ENCODE results near the gene SHCBP1L. TPM values are rescaled to one million over a fixed set of nuclear protein-coding genes. Genes with fewer than 3 reads are reported as not detected.

Gene SHCBP1L
- total RNA-seq (2014; rRNA removed; shearing (Covaris generic)): not detected in 2 replicates
- not detected in 2 replicates for polyA plus RNA-seq (2014; cell fraction: nucleus; rRNA removed)

- no peak for DNase-seq (ENCODE audit: extremely low read depth, low read depth)
Observed at GRCh38 chr1:182952677-182953444, at the start of gene SHCBP1L. Gene SHCBP1L (minus strand): TSS chr1:182953166. CDS start chr1:182953133, 33 bp downstream.

- DNase-seq (ENCODE audit: extremely low read depth, low read depth): no peak
Observed at GRCh38 chr1:183002267-183002666, 49.3 kb upstream of the SHCBP1L start.

- no peak for DNase-seq (ENCODE audit: extremely low read depth, low read depth)
Observed at GRCh38 chr1:183000167-183000962, 47.4 kb upstream of the SHCBP1L start.

- DNase-seq (ENCODE audit: extremely low read depth, low read depth): no peak
Observed at GRCh38 chr1:182998482-182998881, 45.5 kb upstream of the SHCBP1L start.

DNA sequence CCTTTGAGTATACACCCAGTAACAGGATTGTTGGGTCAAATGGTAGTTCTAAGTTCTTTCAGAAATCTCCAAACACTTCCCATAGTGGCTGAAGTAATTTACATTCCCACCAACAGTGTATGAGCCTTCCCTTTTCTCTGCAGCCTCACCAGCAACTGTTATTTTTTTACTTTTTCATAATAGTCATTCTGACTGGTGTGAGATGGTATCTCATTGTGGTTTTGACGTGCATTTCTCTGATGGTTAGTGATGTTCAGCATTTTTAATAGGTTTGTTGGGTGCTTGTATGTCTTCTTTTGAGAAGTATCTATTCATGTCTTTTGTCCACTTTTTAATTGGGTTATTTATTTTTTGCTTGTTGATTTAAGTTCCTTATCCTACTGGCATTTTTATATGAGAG lies 43.9 kb upstream of the SHCBP1L start:
- DNase-seq (ENCODE audit: extremely low read depth, low read depth): no peak

GRCh38 chr1:182995894-182996293 lies 42.9 kb upstream of the SHCBP1L start:
- DNase-seq (ENCODE audit: extremely low read depth, low read depth): no peak

- no peak for DNase-seq (ENCODE audit: extremely low read depth, low read depth)
Observed at GRCh38 chr1:182993746-182994145, 40.8 kb upstream of the SHCBP1L start.

DNA sequence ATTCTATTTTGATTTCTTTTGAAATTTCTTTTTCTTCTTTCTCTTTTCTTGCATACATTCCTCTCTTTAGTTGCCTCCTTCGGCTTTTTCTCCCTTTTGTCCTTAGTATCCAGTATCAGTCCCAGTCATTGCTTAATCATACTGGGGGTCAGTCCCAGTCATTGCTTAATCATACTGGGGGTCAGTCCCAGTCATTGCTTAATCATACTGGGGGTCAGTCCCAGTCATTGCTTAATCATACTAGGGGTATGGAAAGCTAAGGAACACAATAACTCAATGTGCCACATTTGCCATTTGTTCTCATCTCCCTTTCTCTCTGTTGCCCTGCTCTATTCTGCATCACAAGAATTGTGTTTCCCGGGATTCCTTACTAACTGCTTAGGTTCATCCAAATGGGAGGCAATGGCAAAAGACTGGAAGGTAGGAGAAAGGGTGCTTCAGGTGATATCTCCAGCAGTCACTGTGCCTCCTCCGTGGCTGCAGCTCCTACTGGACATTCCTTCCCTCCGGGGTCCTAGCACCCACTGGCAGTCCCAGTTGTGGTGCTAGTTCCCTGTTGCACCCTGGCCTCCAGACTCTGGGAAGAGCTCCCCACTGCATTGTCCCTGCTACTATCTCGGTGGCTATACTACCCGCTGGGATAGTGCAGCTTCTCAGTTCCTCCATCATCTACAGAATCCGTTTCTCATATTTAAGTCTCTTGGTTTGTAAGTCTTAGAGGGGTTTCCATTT lies 37.6 kb upstream of the SHCBP1L start:
- DNase-seq (ENCODE audit: extremely low read depth, low read depth): no peak

GRCh38 chr1:182985876-182986275 lies 32.9 kb upstream of the SHCBP1L start:
- no peak for DNase-seq (ENCODE audit: extremely low read depth, low read depth)

DNA sequence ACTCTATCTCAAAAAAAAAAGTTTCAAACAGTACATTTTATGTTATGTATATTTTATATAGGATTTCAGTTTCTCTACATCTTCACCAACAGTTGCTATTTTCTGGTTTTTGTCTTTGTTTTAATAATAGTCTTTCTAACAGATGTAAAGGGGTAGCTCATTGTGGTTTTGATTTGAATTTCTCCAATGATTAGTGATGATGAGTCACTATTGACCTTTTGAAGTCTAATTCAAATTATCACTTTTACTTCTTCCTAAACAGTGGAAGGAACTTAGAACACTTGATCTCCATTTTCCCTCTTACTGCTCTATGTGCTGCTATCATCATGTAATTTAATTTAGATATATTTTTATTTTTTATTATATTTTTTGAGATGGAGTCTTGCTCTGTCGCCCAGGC lies 31.7 kb upstream of the SHCBP1L start:
- no peak for DNase-seq (ENCODE audit: extremely low read depth, low read depth)

- DNase-seq (ENCODE audit: extremely low read depth, low read depth): no peak
Observed at GRCh38 chr1:182984138-182984537, 31.2 kb upstream of the SHCBP1L start.

- no peak for DNase-seq (ENCODE audit: extremely low read depth, low read depth)
Observed at GRCh38 chr1:182978151-182978853, 25.3 kb upstream of the SHCBP1L start.

DNA sequence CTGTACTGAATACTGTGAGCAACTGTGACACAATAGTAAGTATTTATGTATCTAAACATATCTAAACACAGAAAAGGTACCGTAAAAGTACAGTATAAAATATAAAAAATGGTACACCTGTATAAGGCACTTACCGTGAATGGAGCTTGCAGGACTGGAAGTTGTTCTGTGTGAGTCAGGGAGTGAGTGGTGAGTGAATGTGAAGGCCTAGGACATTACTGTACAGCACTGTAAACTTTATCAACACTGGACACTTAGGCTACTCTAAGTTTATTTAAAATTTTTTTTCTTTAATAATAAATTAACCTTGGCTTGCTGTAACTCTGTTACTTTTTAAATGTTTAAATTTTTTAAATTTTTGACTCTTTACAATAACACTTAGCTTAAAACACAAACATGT lies 24.5 kb upstream of the SHCBP1L start:
- DNase-seq (ENCODE audit: extremely low read depth, low read depth): no peak

- DNase-seq (ENCODE audit: extremely low read depth, low read depth): no peak
Observed at GRCh38 chr1:182974506-182975191, 21.7 kb upstream of the SHCBP1L start.

DNA sequence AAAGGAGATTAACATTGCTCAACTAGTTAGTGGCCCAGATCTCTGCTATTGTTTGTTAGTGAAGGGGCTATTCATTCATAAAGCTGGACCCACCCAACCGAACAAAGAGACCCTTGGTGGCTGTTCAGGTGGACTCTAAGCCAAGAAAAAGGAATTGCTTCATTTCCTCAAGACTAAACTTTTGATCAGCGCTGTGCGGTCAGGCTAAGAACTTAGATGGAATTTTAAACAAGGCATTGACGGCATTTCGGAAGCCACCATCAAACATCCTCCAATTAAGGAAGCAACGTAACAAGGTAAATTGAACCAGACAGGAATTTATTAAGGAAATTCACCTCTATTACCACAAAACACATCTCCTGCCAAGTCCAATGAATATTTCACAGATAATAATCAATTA lies 19.9 kb upstream of the SHCBP1L start:
- peak; percentile 55 for DNase-seq (ENCODE audit: extremely low read depth, low read depth)

DNA sequence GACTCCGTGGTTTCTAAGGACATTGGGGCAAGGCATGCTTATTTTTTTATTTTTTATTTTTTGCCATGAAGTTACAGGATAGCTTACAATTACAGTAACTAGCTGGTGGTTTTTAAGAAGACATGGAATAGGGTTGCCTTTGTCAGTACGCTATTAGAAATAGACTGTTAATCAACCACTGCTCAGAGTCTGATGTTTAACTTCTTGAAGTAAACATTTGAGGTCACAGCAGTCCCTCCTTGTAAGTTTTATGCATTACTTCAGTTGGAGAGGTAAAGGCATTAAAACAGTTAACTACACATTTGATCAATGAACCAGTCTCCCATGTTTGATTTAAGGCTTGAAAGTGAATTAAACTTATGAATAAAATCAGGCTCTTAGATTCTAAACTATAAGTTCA lies 19.3 kb upstream of the SHCBP1L start:
- peak; percentile 59 for DNase-seq (ENCODE audit: extremely low read depth, low read depth)

DNA sequence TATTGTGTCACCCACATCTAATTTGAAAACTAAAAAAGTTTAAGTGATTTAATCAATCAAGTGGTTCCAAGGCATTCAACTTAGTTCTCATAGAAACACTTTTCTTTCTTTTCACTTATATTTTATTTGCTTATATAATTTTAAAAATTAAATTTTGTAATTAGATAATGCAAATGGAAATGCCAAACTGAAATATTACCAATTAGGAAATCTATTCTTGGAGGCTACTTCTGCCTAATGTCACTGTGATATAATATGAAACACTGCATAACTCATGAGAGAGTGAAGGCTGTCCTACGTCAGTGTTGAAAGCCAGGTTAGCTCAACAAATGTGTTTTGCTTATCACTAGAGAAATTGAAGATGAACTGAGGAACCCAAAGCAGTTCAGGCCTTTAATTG lies 18.3 kb upstream of the SHCBP1L start:
- peak; percentile 38 for DNase-seq (ENCODE audit: extremely low read depth, low read depth)

DNA sequence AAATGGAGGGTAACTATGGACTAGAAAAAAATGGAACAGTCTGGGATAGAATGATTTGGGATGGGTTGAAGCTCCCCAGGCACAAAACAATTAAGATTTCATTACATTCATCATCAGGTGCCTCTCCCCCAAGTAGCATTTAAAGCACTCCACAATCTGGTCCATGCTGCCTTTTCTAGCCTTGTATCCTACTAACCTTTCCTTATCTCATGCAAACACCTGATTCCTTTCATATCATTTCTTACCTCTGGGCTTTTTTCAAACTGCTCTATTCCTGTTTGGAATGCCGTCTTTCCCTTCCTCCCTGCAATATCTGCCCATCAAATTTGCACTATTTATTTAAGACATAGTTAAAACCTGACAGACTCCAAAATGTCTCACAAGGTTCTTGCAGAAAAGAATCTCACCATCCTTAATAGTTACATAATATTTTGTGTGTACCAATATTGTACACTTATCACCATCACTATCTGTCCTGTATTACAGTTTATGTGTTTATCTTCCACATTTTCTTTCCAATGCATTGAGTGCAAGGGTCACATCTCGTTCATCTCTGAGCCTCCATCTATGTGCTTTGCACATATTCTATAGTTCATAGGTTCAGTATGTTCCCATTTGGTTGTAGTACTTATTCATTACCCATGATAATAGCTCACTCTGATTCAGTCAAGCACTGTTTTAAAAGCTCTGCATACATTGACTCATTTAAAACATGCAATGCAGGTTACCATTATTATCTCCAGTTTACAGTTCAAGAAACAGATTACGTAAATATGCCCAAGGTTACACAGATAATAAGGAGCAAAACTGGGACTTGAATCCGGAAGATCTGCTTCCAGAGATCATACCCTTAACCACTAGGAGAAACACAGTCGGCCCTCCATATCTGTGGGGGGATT lies 16.1 kb upstream of the SHCBP1L start:
- DNase-seq (ENCODE audit: extremely low read depth, low read depth): no peak

GRCh38 chr1:182968151-182968741 lies 15.3 kb upstream of the SHCBP1L start:
- no peak for DNase-seq (ENCODE audit: extremely low read depth, low read depth)
